GM12878 (cell line): ENCODE data around the gene NR2F6. TPM values are rescaled to one million over a fixed set of nuclear protein-coding genes. Genes with fewer than 3 reads are reported as not detected.

Experiments
- BMI1 ChIP-seq: fragments of 450-650 bp; IDR thresholded peaks from 2 replicates; pipeline ENCODE4 v1.6.1; 2016; ENCODE audit warnings: mild to moderate bottlenecking, moderate library complexity, borderline replicate concordance
- CBFB ChIP-seq: IDR thresholded peaks from 2 replicates; pipeline ENCODE4 v1.6.1; 2016; ENCODE audit warnings: antibody characterized with exemption, low read depth
- CHD1 ChIP-seq: IDR thresholded peaks from 2 replicates; pipeline ENCODE4 v1.6.1; 2012; ENCODE audit warnings: low read depth, low read length, improper control_type of control experiment
- E2F4 ChIP-seq: IDR thresholded peaks from 2 replicates; pipeline ENCODE4 v1.6.1; 2012; ENCODE audit warnings: low read depth, low read length, improper control_type of control experiment
- IKZF1 ChIP-seq: fragments of 450-650 bp; conservative IDR thresholded peaks from 2 replicates; pipeline ENCODE4 v1.6.1; 2017; ENCODE audit warnings: antibody characterized with exemption, mild to moderate bottlenecking
- IKZF2 ChIP-seq, 2 experiments: fragments of 450-650 bp; IDR thresholded peaks; 2 replicates each; pipeline ENCODE4 v1.6.1; 2017; ENCODE audit warnings: mild to moderate bottlenecking in 2 of 2, moderate library complexity in 2 of 2
- KLF5 ChIP-seq: fragments of 450-650 bp; IDR thresholded peaks from 2 replicates; pipeline ENCODE4 v1.6.1; 2014; ENCODE audit warnings: mild to moderate bottlenecking; ENCODE audit not compliant: partially characterized antibody
- MEF2A ChIP-seq: IDR thresholded peaks from 2 replicates; pipeline ENCODE4 v1.6.1; 2011; ENCODE audit warnings: low read depth, mild to moderate bottlenecking, low read length, moderate library complexity; ENCODE audit not compliant: insufficient read depth
- POLR2A ChIP-seq: IDR thresholded peaks from 2 replicates; pipeline ENCODE4 v1.6.1; 2011; ENCODE audit warnings: low read depth, mild to moderate bottlenecking, low read length
- POLR2AphosphoS2 ChIP-seq: IDR thresholded peaks from 2 replicates; pipeline ENCODE4 v1.6.1; 2011; ENCODE audit warnings: low read depth, mild to moderate bottlenecking, low read length, improper control_type of control experiment, moderate library complexity
- POU2F2 ChIP-seq: IDR thresholded peaks from 3 replicates; pipeline ENCODE4 v1.6.1; 2011; ENCODE audit warnings: low read depth, mild to moderate bottlenecking, low read length, borderline replicate concordance
- SMAD1 ChIP-seq: fragments of 450-650 bp; IDR thresholded peaks from 2 replicates; pipeline ENCODE4 v1.6.1; 2018; ENCODE audit warnings: mild to moderate bottlenecking, low read depth; ENCODE audit not compliant: partially characterized antibody
- SREBF2 ChIP-seq: IDR thresholded peaks from 2 replicates; pipeline ENCODE4 v1.6.1; 2012; ENCODE audit warnings: mild to moderate bottlenecking, low read length
- ZNF217 ChIP-seq: fragments of 450-650 bp; IDR thresholded peaks from 2 replicates; pipeline ENCODE4 v1.6.1; 2017; ENCODE audit warnings: antibody characterized with exemption, mild to moderate bottlenecking
- ZNF384 ChIP-seq: IDR thresholded peaks from 2 replicates; pipeline ENCODE4 v1.6.1; 2012; ENCODE audit warnings: low read depth, mild to moderate bottlenecking, low read length, improper control_type of control experiment, borderline replicate concordance
- polyA plus RNA-seq, 11 experiments: library from polyadenylated mRNA; depleted of rRNA in 4 of 11; unstranded in 6 of 11; stranded (reverse) in 5 of 11; fragments of >200 nt; fragmentation: Nextera tagmentation in 4 of 11; fragmentation: Illumina TruSeq in 1 of 11; extraction: Ambion mirVana in 4 of 11; extraction: Trizol in 1 of 11; gene quantifications; 1 replicate in 1 of 11; 2 replicates in 10 of 11; pipeline versions ENCODE4 v1.2.1 to v1.2.3, GENCODE V29; 2011 to 2016; ENCODE audit warnings: inconsistent platforms in 2 of 11, missing spikeins in 2 of 11, low read depth in 1 of 11
- total RNA-seq, 4 experiments: library from RNA; depleted of rRNA in 3 of 4; stranded (reverse); fragments of >200 nt in 3 of 4; fragmentation: Illumina TruSeq in 1 of 4; extraction: Trizol in 1 of 4; gene quantifications; 2 replicates each; pipeline versions ENCODE4 v1.2.1 to v1.2.3, GENCODE V29; 2013 to 2021
- TF ChIP-seq, protein P1 (sequence below): fragments of 450-650 bp; conservative IDR thresholded peaks from 2 replicates; pipeline ENCODE4 v1.6.1; 2017; ENCODE audit warnings: mild to moderate bottlenecking, moderate library complexity
- TF ChIP-seq, protein P2 (sequence below): IDR thresholded peaks from 2 replicates; pipeline ENCODE4 v1.6.1; 2012; ENCODE audit warnings: low read depth, low read length, improper control_type of control experiment

The NR2F6 gene
- total and polyA plus RNA-seq, 10 of the 15 experiments (the other 5 are each of a cell fraction or from before 2014, with no cell fraction given): 0.18 to 15.5 (median 6.1) TPM

- no peak for TF ChIP-seq POLR2AphosphoS2
- peak; percentile 79 for TF ChIP-seq E2F4
- no peak for TF ChIP-seq CHD1
- TF ChIP-seq ZNF217: peak; percentile 53; the same call in 1 of the 2 replicates
- TF ChIP-seq IKZF1: peak; percentile 56
- no peak for TF ChIP-seq CBFB
- no peak for TF ChIP-seq SREBF2
- no peak for TF ChIP-seq POU2F2
- TF ChIP-seq BMI1: no peak
- TF ChIP-seq KLF5: peak; percentile 43
- 0 out of 4 replicates have a peak, but pooled peaks of 1 of the 2 experiments have one; percentile 25 for TF ChIP-seq IKZF2 (IDR thresholded peaks at IDR 0.05)
- TF ChIP-seq SMAD1: no peak
- TF ChIP-seq, protein P1, sequence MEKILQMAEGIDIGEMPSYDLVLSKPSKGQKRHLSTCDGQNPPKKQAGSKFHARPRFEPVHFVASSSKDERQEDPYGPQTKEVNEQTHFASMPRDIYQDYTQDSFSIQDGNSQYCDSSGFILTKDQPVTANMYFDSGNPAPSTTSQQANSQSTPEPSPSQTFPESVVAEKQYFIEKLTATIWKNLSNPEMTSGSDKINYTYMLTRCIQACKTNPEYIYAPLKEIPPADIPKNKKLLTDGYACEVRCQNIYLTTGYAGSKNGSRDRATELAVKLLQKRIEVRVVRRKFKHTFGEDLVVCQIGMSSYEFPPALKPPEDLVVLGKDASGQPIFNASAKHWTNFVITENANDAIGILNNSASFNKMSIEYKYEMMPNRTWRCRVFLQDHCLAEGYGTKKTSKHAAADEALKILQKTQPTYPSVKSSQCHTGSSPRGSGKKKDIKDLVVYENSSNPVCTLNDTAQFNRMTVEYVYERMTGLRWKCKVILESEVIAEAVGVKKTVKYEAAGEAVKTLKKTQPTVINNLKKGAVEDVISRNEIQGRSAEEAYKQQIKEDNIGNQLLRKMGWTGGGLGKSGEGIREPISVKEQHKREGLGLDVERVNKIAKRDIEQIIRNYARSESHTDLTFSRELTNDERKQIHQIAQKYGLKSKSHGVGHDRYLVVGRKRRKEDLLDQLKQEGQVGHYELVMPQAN: peak; percentile 54
- no peak for TF ChIP-seq ZNF384
- TF ChIP-seq, protein P2, sequence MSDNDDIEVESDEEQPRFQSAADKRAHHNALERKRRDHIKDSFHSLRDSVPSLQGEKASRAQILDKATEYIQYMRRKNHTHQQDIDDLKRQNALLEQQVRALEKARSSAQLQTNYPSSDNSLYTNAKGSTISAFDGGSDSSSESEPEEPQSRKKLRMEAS: peak; percentile 87
- no peak for TF ChIP-seq MEF2A
- peak; percentile 70 for TF ChIP-seq POLR2A
- TF ChIP-seq, all 136 proteins: peak for 23
Measured at GRCh38 chr19:17281391-17282304, 35.9 kb upstream of the NR2F6 start, which contains the start of gene ANKLE1 (continued).
